HG02623 (cell line): ENCODE measurements around the gene KRT80.

ENCODE experiments used
- ATAC-seq: cut with Tn5 transposase; IDR thresholded peaks from one replicate; pipeline ENCODE4 v1.9.1; 2021; ENCODE audit warnings: moderate library complexity; ENCODE audit not compliant: unreplicated experiment

The KRT80 gene

GRCh38 chr12:52141875-52142274, 49.9 kb downstream of the KRT80 start:
- no peak for ATAC-seq

GRCh38 chr12:52141306-52141705, 50.5 kb downstream of the KRT80 start:
- no peak for ATAC-seq

DNA sequence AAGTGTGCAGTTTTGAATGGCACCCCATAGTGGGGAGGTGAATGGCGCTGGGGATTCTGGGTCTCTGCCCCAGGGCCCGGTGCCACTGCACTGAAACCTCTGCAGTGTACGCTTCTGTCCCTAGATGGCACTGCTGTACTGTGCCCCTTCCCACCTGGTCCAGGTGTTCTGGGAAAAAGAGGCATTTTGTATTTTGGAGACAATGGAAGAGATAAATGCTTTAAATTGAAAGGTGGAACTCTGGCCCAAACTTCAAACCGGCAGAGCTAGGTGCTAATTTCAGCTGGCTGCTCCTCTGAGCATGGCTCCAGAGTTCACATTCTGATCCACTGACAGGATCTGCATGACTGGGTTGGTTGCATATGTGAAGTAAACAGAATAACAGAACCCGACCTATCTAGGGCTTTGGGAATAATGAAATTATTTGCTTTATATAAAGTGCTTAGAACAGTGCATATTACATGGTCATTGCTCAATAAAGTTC, 52.2 kb downstream of the KRT80 start:
- no peak for ATAC-seq

DNA sequence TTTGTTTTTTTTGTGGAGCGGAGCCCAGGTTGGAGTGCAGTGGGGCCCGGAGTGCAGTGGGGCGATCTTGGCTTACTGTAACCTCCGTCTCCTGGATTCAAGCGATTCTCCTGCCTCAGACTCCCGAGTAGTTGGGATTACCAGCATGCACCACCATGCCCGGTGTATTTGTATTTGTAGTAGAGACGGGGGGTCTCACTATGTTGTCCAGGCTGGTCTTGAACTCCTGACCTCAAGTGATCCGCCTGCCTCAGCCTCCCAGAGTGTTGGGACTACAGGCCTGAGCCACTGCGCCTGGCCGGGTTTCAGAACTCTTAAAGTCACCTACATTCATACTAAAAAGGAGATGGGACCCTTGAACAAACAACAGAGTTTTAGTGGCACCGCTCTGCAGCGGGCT, 52.7 kb downstream of the KRT80 start:
- no peak for ATAC-seq

DNA sequence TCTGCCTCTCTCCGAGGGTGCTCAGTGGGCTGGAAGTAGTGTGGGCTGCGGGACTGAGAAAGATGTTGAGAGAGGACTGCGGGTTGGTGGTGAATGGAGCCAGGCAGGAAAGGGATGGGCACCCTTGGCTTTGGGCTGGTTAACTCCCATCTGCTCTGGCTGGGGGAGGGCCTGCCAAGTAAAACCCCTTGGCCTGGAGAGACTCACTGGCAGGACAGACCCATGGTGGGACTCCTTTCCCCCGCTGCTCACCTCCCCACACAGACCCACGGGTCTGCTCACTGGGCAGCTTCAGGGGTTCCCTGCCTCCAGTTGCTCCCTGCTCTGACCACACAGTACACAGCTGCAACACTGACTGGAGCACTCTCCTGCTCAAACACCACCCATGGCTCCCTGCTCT, 54.1 kb downstream of the KRT80 start:
- no peak for ATAC-seq

GRCh38 chr12:52132754-52133161, 59.1 kb downstream of the KRT80 start:
- ATAC-seq, result no peak

GRCh38 chr12:52130711-52131110, 61.1 kb downstream of the KRT80 start:
- no peak for ATAC-seq

GRCh38 chr12:52127683-52128450, 63.9 kb downstream of the KRT80 start:
- ATAC-seq, result no peak

- no peak for ATAC-seq
These were observed 64.9 kb downstream of the KRT80 start for GRCh38 chr12:52126605-52127578.

DNA sequence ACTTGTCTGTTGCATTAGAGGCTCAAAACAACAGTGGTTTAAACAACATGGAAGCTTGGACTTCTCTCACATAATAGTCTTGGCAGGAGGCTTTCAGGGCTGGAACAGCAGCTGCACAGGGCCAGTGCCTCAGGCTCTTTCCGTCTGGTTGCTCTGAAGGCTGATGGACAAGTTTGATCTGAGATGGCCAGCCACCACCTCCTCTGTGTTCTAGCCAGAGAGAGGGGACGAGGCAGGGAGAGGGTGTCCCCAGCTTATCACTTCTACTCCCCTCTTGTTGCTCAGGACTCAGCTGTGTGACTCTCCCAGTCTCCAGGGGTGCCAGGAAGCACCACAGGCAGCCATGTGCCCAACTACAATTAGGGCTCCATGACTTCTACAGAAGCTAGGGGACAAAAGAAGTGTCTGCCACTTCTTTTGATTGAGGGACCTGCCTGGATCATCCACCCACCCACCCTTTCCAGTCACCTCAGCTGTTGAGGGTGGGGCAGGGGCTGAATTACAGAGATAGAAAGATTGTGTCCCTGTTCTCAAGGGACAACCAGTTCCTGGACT, 65.7 kb downstream of the KRT80 start:
- ATAC-seq, result no peak

DNA sequence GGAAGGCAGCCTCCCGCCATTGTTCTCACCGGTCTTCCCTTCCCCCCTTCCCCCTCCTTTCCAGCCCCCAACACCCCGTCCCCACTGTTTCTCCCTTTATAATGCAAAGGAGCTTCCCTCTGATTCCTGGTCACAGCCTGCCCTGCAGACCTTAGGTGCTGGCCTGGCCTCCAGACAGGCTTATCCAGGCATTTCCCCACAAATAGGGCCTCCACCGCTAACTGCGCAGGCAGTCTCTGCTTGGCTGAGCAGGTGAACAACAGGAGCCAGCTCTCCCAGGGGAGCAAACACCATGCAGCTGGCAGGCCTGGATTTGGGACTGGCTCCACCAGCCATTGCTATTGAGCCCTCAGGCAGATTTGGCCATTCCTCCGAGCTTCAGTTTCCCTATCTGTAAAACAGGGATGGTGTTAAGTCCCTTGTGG, 66.3 kb downstream of the KRT80 start:
- no peak for ATAC-seq

GRCh38 chr12:52123487-52124186, 68.2 kb downstream of the KRT80 start:
- ATAC-seq, result no peak

GRCh38 chr12:52122904-52123303, 68.9 kb downstream of the KRT80 start:
- no peak for ATAC-seq

- ATAC-seq, result no peak
These were observed 69.3 kb downstream of the KRT80 start for GRCh38 chr12:52122540-52122871.

DNA sequence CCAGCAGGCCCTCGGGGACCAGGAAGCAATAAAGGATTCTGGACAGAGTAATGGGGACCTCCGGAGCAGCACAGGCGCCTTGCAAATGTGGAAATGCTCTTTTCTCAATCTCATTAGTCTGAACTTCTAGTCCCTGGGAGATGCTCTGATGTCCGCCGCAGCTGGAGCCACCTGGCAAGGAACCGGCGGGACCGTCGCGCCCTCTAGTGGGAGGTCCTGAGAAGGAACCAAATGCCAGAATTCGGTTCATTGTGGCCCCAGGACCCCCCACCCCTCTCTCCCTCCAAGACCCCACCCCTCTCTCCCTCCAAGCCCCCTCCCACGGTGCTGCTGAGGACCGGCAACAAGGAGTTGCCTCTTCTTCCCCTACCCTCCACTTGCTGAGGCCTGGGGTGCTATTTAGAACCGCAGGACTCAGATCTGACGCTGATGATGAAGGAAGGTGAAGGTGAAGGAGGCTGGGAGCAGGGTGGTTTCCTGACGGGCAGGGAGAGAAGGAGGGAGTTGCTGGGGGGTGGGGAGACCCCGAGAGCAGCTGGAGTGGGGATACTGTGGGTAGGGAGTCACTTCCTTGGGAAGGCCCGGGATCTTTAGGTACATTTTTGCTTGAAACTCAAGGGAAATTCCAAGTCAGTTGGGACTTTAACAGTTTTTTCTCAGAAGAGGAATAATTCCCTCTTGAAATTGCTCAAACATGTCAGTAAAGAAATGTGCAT, 69.8 kb downstream of the KRT80 start:
- ATAC-seq, result no peak

- no peak for ATAC-seq
These were observed 70.6 kb downstream of the KRT80 start for GRCh38 chr12:52120951-52121823.

GRCh38 chr12:52119398-52120254, 72.2 kb downstream of the KRT80 start:
- no peak for ATAC-seq
